Measurements from ENCODE around the gene SPRR1A.

SPRR1A gene

GRCh38 chr1:152996633-152997400 lies 12.9 kb downstream of the SPRR1A start:
- no peak for TF ChIP-seq TAF1 (IDR thresholded peaks at IDR 0.05; ENCODE audit: borderline replicate concordance, insufficient read depth, low read length)
- no peak for TF ChIP-seq REST (IDR thresholded peaks at IDR 0.05; ENCODE audit: insufficient read depth in 1 of 2, low read depth in 2 of 2, low read length in 2 of 2)
- TF ChIP-seq POLR2AphosphoS5 (IDR thresholded peaks at IDR 0.05; ENCODE audit: low read depth, low read length) = no peak

DNA sequence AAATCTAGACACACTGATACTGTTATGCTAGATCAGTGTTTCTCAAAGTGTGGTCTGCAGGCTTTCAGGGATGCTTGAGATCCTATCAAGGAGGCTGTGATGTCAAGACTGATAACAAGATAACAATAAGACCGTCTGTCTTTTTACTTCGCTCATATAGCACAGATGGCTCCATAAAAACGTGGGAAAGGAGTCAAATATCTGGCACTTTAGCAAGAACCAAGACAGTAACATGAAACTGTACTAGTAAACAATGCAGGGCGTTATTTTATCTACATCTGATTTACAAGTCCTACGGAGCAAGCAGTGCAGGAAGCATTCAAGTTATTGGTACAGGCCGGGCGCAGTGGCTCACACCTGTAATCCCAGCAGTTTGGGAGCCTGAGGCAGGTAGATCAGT lies 14.0 kb downstream of the SPRR1A start:
- no peak for TF ChIP-seq TAF1 (IDR thresholded peaks at IDR 0.05; ENCODE audit: borderline replicate concordance, insufficient read depth, low read length)
- no peak for TF ChIP-seq FOXP2 (optimal IDR thresholded peaks at IDR 0.05; ENCODE audit: borderline replicate concordance, extremely low read depth, extremely low read length, insufficient read depth)
- TF ChIP-seq REST (IDR thresholded peaks at IDR 0.05; ENCODE audit: insufficient read depth in 1 of 2, low read depth in 2 of 2, low read length in 2 of 2) = no peak
- no peak for TF ChIP-seq SIN3A (IDR thresholded peaks at IDR 0.05; ENCODE audit: borderline replicate concordance, insufficient read depth, low read length)

- TF ChIP-seq POLR2AphosphoS5 (IDR thresholded peaks at IDR 0.05; ENCODE audit: low read depth, low read length) (no peak), TAF1 (IDR thresholded peaks at IDR 0.05; ENCODE audit: borderline replicate concordance, insufficient read depth, low read length) (no peak), SIN3A (IDR thresholded peaks at IDR 0.05; ENCODE audit: borderline replicate concordance, insufficient read depth, low read length) (no peak), FOXP2 (optimal IDR thresholded peaks at IDR 0.05; ENCODE audit: borderline replicate concordance, extremely low read depth, extremely low read length, insufficient read depth) (no peak), REST (IDR thresholded peaks at IDR 0.05; ENCODE audit: insufficient read depth in 1 of 2, low read depth in 2 of 2, low read length in 2 of 2) (no peak)
These were observed 14.6 kb downstream of the SPRR1A start for GRCh38 chr1:152998476-152998875.

- TF ChIP-seq FOXP2 (optimal IDR thresholded peaks at IDR 0.05; ENCODE audit: borderline replicate concordance, extremely low read depth, extremely low read length, insufficient read depth) (no peak), POLR2AphosphoS5 (IDR thresholded peaks at IDR 0.05; ENCODE audit: low read depth, low read length) (no peak), SIN3A (IDR thresholded peaks at IDR 0.05; ENCODE audit: borderline replicate concordance, insufficient read depth, low read length) (no peak), REST (IDR thresholded peaks at IDR 0.05; ENCODE audit: insufficient read depth in 1 of 2, low read depth in 2 of 2, low read length in 2 of 2) (no peak), TAF1 (IDR thresholded peaks at IDR 0.05; ENCODE audit: borderline replicate concordance, insufficient read depth, low read length) (no peak)
These were observed 15.9 kb downstream of the SPRR1A start for GRCh38 chr1:152999818-153000217.

GRCh38 chr1:153000294-153000693 lies 16.4 kb downstream of the SPRR1A start:
- TF ChIP-seq TAF1 (IDR thresholded peaks at IDR 0.05; ENCODE audit: borderline replicate concordance, insufficient read depth, low read length) (no peak), REST (IDR thresholded peaks at IDR 0.05; ENCODE audit: insufficient read depth in 1 of 2, low read depth in 2 of 2, low read length in 2 of 2) (no peak), POLR2AphosphoS5 (IDR thresholded peaks at IDR 0.05; ENCODE audit: low read depth, low read length) (no peak), SIN3A (IDR thresholded peaks at IDR 0.05; ENCODE audit: borderline replicate concordance, insufficient read depth, low read length) (no peak), FOXP2 (optimal IDR thresholded peaks at IDR 0.05; ENCODE audit: borderline replicate concordance, extremely low read depth, extremely low read length, insufficient read depth) (no peak)

Data from PFSK-1 (cell line).